HG03378 (cell line): ENCODE data around the gene TMC6.

Source experiments
- ATAC-seq: cut with Tn5 transposase; IDR thresholded peaks from one replicate; pipeline ENCODE4 v1.9.1; 2021; ENCODE audit warnings: mild to moderate bottlenecking, moderate library complexity; ENCODE audit not compliant: unreplicated experiment

The TMC6 gene

GRCh38 chr17:78111016-78111726 lies 17.4 kb downstream of the TMC6 start:
- ATAC-seq = no peak

- no peak for ATAC-seq
Measured at GRCh38 chr17:78110363-78111015, 18.1 kb downstream of the TMC6 start.

GRCh38 chr17:78109489-78109761 lies 19.1 kb downstream of the TMC6 start:
- ATAC-seq = no peak

- ATAC-seq = no peak
Measured at GRCh38 chr17:78108726-78109488, 19.6 kb downstream of the TMC6 start.

- ATAC-seq = no peak
Measured at GRCh38 chr17:78107976-78108725, 20.4 kb downstream of the TMC6 start.

GRCh38 chr17:78107457-78107856 lies 21.1 kb downstream of the TMC6 start:
- no peak for ATAC-seq

GRCh38 chr17:78106211-78106610 lies 22.3 kb downstream of the TMC6 start:
- no peak for ATAC-seq

GRCh38 chr17:78105551-78105950 lies 23.0 kb downstream of the TMC6 start:
- ATAC-seq = no peak

GRCh38 chr17:78105101-78105500 lies 23.5 kb downstream of the TMC6 start:
- ATAC-seq = no peak

GRCh38 chr17:78104540-78104941 lies 24.0 kb downstream of the TMC6 start:
- no peak for ATAC-seq

GRCh38 chr17:78103311-78103710 lies 25.2 kb downstream of the TMC6 start:
- ATAC-seq = no peak

- ATAC-seq = no peak
Measured at GRCh38 chr17:78101542-78101941, 27.0 kb downstream of the TMC6 start.

GRCh38 chr17:78101112-78101511 lies 27.4 kb downstream of the TMC6 start:
- ATAC-seq = no peak

GRCh38 chr17:78096093-78096492 lies 32.5 kb downstream of the TMC6 start:
- no peak for ATAC-seq

- ATAC-seq = no peak
Measured at GRCh38 chr17:78095035-78095434, 33.5 kb downstream of the TMC6 start.

GRCh38 chr17:78092794-78093324 lies 35.7 kb downstream of the TMC6 start:
- no peak for ATAC-seq

GRCh38 chr17:78089576-78090281 lies 38.8 kb downstream of the TMC6 start:
- no peak for ATAC-seq

- no peak for ATAC-seq
Measured at GRCh38 chr17:78088529-78088928, 40.0 kb downstream of the TMC6 start.

- ATAC-seq = no peak
Measured at GRCh38 chr17:78086740-78087139, 41.8 kb downstream of the TMC6 start.

GRCh38 chr17:78082988-78083387 lies 45.6 kb downstream of the TMC6 start:
- no peak for ATAC-seq
